SK-N-MC (cell line): ENCODE results near the gene HJURP.

Experiments
- DNase-seq: peaks from one replicate; pipeline ENCODE4 v3.0.0-alpha.2; 2011; ENCODE audit warnings: low read depth, low spot score
- H3K27ac ChIP-seq: fragments of 200-600 bp; sonication (generic); 2 replicates; pipeline ENCODE4 v1.5.1; 2016; ENCODE audit warnings: mixed run types
- H3K36me3 ChIP-seq: fragments of 200-600 bp; sonication (generic); 2 replicates; pipeline ENCODE4 v1.6.1; 2017; ENCODE audit warnings: antibody characterized with exemption, low read length, mixed read lengths; ENCODE audit not compliant: insufficient read depth
- H3K4me3 ChIP-seq: fragments of 200-600 bp; sonication (generic); 2 replicates; pipeline ENCODE4 v1.5.1; 2016
- H3K9ac ChIP-seq: fragments of 200-600 bp; sonication (generic); 2 replicates; pipeline ENCODE4 v1.8.0; 2017; ENCODE audit warnings: mixed run types, mixed read lengths; ENCODE audit not compliant: insufficient read length
- H3K9me3 ChIP-seq: fragments of 200-600 bp; sonication (generic); 2 replicates; pipeline ENCODE4 v1.6.1; 2017; ENCODE audit warnings: low read depth, mild to moderate bottlenecking, antibody characterized with exemption, low read length, moderate library complexity, mixed read lengths
- EZH2 ChIP-seq: fragments of 200-600 bp; sonication (generic); IDR thresholded peaks from one replicate; pipeline ENCODE4 v1.6.1; 2017; ENCODE audit warnings: antibody characterized with exemption
- FOXP2 ChIP-seq: optimal IDR thresholded peaks from 2 replicates; pipeline ENCODE3; 2011; ENCODE audit warnings: mild to moderate bottlenecking, moderate library complexity; ENCODE audit not compliant: insufficient read depth; ENCODE audit errors: extremely low read length, control extremely low read depth
- POLR2AphosphoS5 ChIP-seq: IDR thresholded peaks from 2 replicates; pipeline ENCODE4 v1.6.1; 2012; ENCODE audit warnings: mild to moderate bottlenecking, low read depth, low read length, borderline replicate concordance

Gene HJURP

DNA sequence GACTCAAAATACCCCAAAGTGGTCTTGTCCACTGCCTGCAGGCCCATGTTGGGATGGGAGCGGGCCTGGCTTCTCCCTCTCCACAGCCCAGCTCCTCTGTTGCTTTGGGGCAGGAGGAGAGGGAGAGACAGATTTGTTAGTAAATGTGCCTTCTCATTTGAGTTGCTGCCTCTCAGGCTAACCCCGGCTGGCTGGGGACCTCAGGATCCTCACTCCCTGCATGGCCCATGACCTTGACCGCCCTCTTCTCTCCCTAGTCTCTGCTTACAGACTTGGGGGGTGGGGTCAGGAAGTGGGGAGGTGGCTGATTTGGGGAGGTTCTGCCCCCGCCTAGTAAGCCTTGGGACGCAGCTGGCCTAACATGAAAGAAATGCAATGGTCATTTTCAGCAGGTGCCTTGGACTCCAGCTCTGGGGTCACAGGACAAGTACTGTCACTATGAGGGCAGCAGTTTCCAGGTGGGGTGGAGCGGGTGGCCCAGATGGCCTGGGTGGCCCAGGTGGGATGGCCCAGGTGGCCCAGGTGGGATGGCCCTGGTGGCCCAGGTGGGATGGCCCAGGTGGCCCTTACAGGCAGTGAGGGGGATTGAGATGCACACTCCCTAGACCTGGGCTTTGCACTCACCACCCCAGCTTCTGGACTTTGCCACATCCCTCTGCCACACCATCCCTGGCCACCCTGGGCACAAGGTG is 24.1 kb downstream of the HJURP start:
- no peak for DNase-seq
- no peak overlapping the region for H3K27ac ChIP-seq
- TF ChIP-seq POLR2AphosphoS5 (no peak), FOXP2 (no peak), EZH2 (no peak)
- no peaks in the 10 kb centered on the region for H3K9me3 ChIP-seq
- no peak overlapping the region for H3K4me3 ChIP-seq
- peaks cover 16% of the 10 kb centered on the region for H3K36me3 ChIP-seq
- no peak overlapping the region for H3K9ac ChIP-seq

DNA sequence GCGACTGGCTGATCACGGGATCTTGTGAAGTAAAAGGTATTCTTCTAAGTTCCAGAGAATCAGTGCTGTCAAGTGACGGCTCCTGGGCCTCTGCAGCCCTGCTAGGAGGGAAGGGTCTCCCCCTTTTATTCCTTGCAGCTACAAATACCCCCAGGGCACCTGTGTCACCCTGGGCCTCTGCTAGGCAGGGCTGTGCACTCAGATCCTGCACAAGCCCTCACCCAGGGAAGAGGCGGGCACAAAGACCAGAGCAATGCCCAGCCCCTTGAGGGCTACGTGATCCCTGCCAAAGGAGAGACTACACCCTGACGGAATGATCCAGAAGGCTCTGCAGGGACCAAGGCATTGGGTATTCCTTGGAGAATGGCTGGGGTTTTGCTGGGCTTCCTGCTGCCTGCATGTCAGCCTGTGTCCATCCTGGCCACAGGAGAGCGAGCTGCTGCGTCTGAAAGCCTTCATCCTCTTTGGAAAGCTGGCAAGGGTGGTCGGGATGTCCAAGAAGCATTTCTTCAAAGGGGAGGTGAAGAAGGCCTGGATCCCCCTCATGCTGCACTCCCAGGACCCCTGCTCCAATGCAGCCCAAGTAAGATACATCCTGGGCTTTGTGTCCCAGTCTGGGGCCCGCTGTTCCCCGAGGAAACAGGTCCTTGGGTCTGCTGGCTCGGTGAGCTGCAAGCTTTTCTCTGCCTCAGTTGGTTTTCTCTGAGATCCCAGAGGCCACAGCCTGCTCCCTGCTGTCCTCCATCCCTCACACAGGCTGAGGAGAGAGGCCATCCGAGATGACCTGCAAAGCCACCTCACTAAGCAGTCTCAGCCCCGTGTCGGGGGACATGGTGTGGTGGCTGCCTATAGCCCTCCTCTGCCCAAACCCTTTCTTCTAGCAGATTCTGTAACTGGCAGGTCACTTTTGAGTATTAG is 24.9 kb downstream of the HJURP start:
- no peak overlapping the region; the same call in 1 of the 2 replicates for H3K27ac ChIP-seq
- no peaks in the 10 kb centered on the region for H3K9me3 ChIP-seq
- TF ChIP-seq POLR2AphosphoS5 (no peak), FOXP2 (no peak), EZH2 (no peak)
- no peak for DNase-seq
- no peak overlapping the region for H3K4me3 ChIP-seq
- H3K9ac ChIP-seq: no peak overlapping the region
- peaks cover 8% of the 10 kb centered on the region for H3K36me3 ChIP-seq

DNA sequence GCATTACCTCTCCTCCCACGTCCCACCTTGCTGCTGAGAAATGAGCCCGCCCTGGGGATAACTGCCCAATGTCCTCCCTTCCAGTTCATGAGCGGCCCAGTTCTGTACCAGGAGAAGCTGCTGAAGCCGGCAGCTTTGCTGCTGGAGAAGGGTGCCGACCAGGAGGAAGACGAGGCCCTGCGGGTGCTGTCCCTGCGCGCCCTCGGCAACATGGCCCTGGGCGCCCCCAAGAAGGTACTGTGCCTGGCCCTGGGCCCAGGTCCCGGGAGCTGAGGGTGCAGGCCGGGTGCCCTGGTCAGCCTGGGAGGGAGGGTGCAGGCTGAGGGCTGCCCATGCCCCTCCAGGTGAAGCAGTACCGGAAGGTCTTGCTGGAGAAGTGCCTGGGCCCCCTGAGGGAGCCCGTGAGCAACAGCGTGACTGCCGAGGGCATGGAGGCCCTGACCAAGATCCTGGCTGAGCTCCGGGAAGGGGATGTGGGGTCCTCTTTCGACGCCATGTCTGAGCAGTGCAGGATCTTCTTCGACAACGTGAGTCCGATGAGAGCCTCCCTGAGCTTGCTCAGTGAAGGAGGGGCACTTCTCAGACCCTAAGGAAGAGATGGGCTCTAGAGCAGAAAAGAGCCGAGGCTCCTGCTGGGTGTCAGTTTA is 25.7 kb downstream of the HJURP start:
- H3K9ac ChIP-seq: no peak overlapping the region
- no peaks in the 10 kb centered on the region; the same call in 1 of the 2 replicates for H3K36me3 ChIP-seq
- H3K9me3 ChIP-seq: no peaks in the 10 kb centered on the region
- DNase-seq: no peak
- H3K27ac ChIP-seq: no peak overlapping the region; the same call in 1 of the 2 replicates
- TF ChIP-seq POLR2AphosphoS5 (no peak), FOXP2 (no peak), EZH2 (no peak)
- no peak overlapping the region for H3K4me3 ChIP-seq

DNA sequence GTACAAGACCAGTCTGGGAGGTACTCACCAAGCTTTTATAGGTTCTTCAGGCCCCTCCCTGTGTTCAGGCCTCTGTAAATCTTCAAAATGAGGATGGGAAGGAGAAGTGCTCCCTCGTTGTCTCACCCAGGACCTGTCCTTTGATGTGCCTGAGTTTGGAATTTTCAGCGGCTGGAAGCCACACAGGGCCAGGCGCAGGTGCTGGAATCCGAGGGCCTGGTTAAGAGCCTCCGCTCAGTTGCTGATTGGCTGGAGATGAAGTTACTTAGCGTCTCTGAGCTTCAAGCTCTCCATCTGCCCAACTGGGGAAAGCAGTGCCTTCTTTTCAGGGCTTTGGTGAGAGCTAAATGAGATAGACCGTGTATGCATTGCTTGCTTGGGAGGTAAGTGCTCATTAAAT is 30.0 kb downstream of the HJURP start:
- no peak for TF ChIP-seq EZH2
- no peak for TF ChIP-seq POLR2AphosphoS5
- no peak for TF ChIP-seq FOXP2
- Histone ChIP-seq H3K9me3 (no peaks in the 10 kb centered on the region), H3K9ac (no peak overlapping the region), H3K4me3 (no peak overlapping the region), H3K27ac (no peak overlapping the region), H3K36me3 (no peaks in the 10 kb centered on the region; the same call in 1 of the 2 replicates)
- DNase-seq: no peak

DNA sequence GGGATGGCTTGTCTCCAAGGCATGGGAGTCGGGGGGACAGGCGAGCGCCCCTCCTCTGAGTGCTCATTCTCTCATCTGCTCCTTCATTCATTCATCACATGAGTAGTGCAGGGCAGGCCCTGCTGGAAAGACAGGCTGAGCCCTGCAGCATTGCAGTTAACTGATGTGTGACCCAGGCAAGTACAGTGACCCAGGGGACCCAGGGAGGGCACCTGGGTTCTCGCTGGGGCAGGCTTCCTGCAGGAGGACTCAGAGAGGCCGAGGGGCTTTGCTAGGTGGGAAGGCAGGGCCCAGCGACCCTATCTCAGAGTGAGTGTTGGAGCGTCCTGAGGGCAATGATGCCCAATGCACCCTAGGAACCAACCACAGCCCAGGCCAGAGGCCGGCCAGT is 30.6 kb downstream of the HJURP start:
- H3K9ac ChIP-seq: no peak overlapping the region
- H3K4me3 ChIP-seq: no peak overlapping the region
- TF ChIP-seq EZH2: no peak
- no peak for TF ChIP-seq POLR2AphosphoS5
- no peak for TF ChIP-seq FOXP2
- no peak overlapping the region for H3K27ac ChIP-seq
- no peaks in the 10 kb centered on the region for H3K9me3 ChIP-seq
- H3K36me3 ChIP-seq: no peaks in the 10 kb centered on the region; the same call in 1 of the 2 replicates
- DNase-seq: no peak

DNA sequence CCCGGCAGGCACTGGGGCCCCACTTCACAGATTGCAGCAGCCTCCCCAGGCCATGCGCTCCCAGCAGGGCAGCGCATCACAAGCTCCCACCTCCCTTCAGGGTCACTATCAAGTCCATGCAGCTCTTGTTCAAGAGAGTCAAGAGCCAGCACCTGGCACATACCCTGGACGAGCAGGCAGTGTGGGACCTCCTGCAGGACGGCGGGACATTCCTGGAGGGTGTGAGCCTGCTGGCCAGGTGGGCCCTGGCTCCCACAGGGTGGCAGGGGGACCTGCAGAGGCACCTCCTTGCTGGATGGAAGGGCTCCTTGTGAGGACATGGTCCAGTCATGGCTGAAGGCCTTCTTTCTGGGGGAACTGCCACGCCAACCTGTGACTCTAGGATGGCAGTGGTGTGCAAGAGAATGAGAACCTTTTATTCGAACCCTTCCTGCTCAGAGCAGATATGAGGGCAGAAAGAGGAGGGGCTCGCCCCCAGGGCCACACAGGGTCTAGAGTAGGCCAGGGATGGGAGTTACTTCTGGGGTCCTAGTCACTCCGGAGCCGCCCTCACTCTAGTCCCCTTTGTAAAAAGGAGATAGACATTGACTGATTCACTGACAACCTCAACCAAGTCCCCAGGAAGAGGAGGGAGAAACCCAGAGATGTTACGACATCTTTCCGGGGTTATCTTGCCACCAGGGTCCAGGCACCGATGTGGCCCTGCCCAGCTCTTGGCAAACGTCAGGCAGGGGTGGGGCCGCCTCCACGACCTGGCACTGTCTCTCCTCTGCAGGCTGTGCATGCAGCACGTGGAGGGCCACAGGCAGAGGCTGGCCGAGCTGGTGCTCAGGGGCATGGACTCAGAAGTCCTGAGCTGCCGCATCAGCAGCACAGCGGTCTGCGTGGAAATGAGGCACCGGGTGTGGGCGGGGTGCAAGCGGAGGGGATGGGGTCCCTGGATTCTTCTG is 31.3 kb downstream of the HJURP start:
- no peaks in the 10 kb centered on the region; the same call in 1 of the 2 replicates for H3K36me3 ChIP-seq

DNA sequence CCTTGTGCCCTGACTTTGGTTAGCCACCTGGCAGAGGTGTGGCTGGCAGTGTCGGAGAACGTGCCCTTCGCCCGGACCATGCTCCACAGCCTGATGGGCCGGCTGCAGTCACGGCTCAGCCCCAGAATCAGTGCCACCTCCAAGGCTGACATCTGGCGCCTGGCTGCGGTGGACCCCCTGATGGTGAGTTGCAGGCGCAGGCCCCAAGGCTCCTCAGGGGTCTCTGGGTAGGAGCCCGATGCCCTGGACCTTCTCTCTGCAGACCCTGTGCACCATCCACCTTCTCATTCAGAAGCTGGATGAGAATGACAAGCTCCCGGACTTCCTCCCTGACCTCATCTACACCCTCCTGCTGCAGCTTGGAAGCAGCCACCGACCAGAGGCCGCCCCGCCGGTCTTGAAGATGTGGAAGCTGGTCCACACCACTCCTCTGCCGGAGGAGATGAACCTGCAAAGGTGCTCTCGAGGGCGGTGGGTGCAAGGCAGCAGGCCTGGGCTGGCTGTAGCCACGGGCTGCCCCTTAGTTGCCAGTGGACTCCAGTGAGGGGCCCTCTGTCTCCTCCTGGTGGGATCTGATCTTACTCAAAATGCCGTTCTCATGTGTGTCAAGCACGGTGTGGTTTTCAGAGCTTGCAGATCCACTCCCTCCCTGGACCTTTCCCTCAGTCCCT is 32.1 kb downstream of the HJURP start:
- H3K27ac ChIP-seq: no peak overlapping the region
- no peak overlapping the region for H3K9ac ChIP-seq
- H3K36me3 ChIP-seq: no peaks in the 10 kb centered on the region; the same call in 1 of the 2 replicates
- no peak for DNase-seq
- TF ChIP-seq EZH2 (no peak), POLR2AphosphoS5 (no peak), FOXP2 (no peak)
- no peak overlapping the region for H3K4me3 ChIP-seq
- H3K9me3 ChIP-seq: no peaks in the 10 kb centered on the region

More for the DNA sequence above, 31.3 kb downstream of the HJURP start:
- Histone ChIP-seq H3K9ac (no peak overlapping the region), H3K27ac (no peak overlapping the region), H3K4me3 (no peak overlapping the region), H3K9me3 (no peaks in the 10 kb centered on the region)
- DNase-seq: no peak
- no peak for TF ChIP-seq FOXP2
- no peak for TF ChIP-seq POLR2AphosphoS5
- TF ChIP-seq EZH2: no peak
